ENCODE measurements around the gene ASXL1. TPM values are rescaled to one million over a fixed set of nuclear protein-coding genes. Genes with fewer than 3 reads are reported as not detected.
A peak's percentile ranks its signal among the peaks of the same experiment; 100 is the strongest.

ASXL1 gene
- total RNA-seq, 1 donor = 68.8 TPM

GRCh38 chr20:32327087-32327681 is 30.9 kb upstream of the ASXL1 start:
- peak; percentile 68 for DNase-seq (ENCODE audit: insufficient read length, low spot score, missing footprints)
- Histone ChIP-seq H3K9me3 (ENCODE audit: low read depth, low read length) (no peaks in the 10 kb centered on the region), H3K79me2 (ENCODE audit: insufficient read depth, low read length) (no peaks in the 10 kb centered on the region), H3K4me1 (ENCODE audit: insufficient read depth, low read length) (peaks cover 28% of the 10 kb centered on the region), H3K4me2 (ENCODE audit: insufficient read depth, low read length) (peak overlapping the region; percentile 6), H2AFZ (ENCODE audit: low read length) (no peak overlapping the region), H3K4me3 (ENCODE audit: insufficient read depth, low read length) (no peak overlapping the region), H3K27me3 (ENCODE audit: insufficient read depth, low read length) (no peaks in the 10 kb centered on the region), H4K20me1 (ENCODE audit: insufficient read depth, low read length) (peaks cover 4% of the 10 kb centered on the region), H3K36me3 (ENCODE audit: insufficient read depth, low read length) (peaks cover 22% of the 10 kb centered on the region), H3K27ac (ENCODE audit: low read depth, low read length) (peak overlapping the region; percentile 72)
- TF ChIP-seq CTCF (IDR thresholded peaks at IDR 0.05; ENCODE audit: extremely low read depth, low read depth, low read length) = no peak

DNA sequence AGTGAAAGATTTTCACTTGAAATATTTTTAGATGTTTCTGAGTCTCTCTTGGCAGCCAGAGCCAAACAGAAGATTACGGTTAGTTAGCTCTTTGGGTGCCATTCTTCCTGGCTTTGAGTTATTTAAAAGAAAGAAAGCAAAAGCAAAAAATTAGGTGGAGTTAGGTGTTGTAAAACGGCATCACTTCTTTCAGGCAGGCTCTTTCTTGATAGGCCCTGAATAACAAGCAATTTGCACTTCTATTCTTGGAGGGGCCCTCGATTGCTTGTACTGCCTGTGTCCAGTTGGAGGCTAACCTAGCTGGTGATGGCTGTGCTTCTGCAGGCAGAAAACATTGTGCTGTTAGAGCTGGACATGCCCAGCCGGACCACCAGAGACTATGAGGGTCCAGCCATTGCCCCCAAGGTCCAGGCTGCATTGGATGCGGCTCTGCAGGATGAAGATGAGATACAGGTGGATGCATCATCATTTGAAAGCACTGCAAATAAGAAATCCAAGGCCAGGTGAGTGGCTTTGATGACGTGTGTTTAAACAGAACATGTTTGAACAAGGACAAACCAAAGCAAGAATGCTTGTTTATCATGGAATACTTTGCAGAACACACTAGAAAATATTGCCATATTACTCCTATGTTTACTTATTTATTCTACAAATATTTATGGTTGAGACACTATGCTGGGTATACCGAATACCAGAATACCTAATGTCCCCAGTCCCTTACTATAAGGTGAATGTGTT is 28.1 kb upstream of the ASXL1 start:
- no peak for DNase-seq (ENCODE audit: insufficient read length, low spot score, missing footprints)
- Histone ChIP-seq H3K9me3 (ENCODE audit: low read depth, low read length) (no peaks in the 10 kb centered on the region), H3K4me3 (ENCODE audit: insufficient read depth, low read length) (no peak overlapping the region), H2AFZ (ENCODE audit: low read length) (no peak overlapping the region), H4K20me1 (ENCODE audit: insufficient read depth, low read length) (peaks cover 8% of the 10 kb centered on the region), H3K4me2 (ENCODE audit: insufficient read depth, low read length) (no peak overlapping the region), H3K4me1 (ENCODE audit: insufficient read depth, low read length) (peaks cover 37% of the 10 kb centered on the region), H3K27me3 (ENCODE audit: insufficient read depth, low read length) (no peaks in the 10 kb centered on the region), H3K79me2 (ENCODE audit: insufficient read depth, low read length) (no peaks in the 10 kb centered on the region), H3K36me3 (ENCODE audit: insufficient read depth, low read length) (peaks cover 30% of the 10 kb centered on the region), H3K27ac (ENCODE audit: low read depth, low read length) (no peak overlapping the region)
- no peak for TF ChIP-seq CTCF (IDR thresholded peaks at IDR 0.05; ENCODE audit: extremely low read depth, low read depth, low read length)

DNA sequence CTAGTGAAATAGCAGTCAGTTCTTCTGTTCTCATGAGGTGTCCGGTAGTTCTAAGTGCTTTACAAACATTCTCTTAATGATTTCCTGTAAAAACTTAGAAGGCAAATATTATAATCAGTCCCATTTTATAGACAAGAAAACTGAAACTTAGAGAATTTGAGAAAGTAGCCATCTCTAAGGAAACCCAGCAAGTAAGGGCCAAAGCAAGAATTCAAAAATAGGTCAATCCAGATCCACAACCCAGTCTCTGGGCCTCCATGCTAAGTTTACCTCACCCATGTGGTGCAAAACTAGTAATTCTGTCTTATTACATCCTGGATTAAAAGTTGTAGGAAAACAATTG is 27.6 kb upstream of the ASXL1 start:
- Histone ChIP-seq H3K4me3 (ENCODE audit: insufficient read depth, low read length) (no peak overlapping the region), H4K20me1 (ENCODE audit: insufficient read depth, low read length) (peaks cover 8% of the 10 kb centered on the region), H3K79me2 (ENCODE audit: insufficient read depth, low read length) (no peaks in the 10 kb centered on the region), H2AFZ (ENCODE audit: low read length) (no peak overlapping the region), H3K4me1 (ENCODE audit: insufficient read depth, low read length) (peaks cover 34% of the 10 kb centered on the region), H3K4me2 (ENCODE audit: insufficient read depth, low read length) (no peak overlapping the region), H3K27ac (ENCODE audit: low read depth, low read length) (no peak overlapping the region), H3K9me3 (ENCODE audit: low read depth, low read length) (no peaks in the 10 kb centered on the region), H3K27me3 (ENCODE audit: insufficient read depth, low read length) (no peaks in the 10 kb centered on the region), H3K36me3 (ENCODE audit: insufficient read depth, low read length) (peaks cover 30% of the 10 kb centered on the region)
- no peak for DNase-seq (ENCODE audit: insufficient read length, low spot score, missing footprints)
- no peak for TF ChIP-seq CTCF (IDR thresholded peaks at IDR 0.05; ENCODE audit: extremely low read depth, low read depth, low read length)

DNA sequence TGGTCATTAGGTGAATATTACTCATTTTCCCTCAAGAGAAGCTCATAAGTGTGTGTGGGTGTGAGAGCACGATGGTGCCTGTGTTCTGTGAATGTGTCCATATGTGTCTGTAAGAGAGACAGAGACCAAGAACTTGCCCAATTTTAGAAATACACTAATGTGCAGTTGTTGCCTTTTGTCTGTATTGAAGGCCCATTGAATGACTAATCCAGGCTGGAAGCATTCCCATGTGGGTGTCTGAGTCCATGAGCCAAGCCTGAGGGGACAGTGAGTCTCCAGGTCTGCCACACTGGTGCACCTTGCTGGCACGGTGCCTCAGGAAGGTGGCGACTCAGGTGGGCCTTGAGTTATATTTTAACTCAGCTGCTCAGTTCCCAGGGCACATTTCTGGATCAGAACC is 25.5 kb upstream of the ASXL1 start:
- peaks cover 19% of the 10 kb centered on the region for H3K4me1 ChIP-seq (ENCODE audit: insufficient read depth, low read length)
- H3K79me2 ChIP-seq (ENCODE audit: insufficient read depth, low read length) = no peaks in the 10 kb centered on the region
- H3K4me2 ChIP-seq (ENCODE audit: insufficient read depth, low read length) = no peak overlapping the region
- peak overlapping the region; percentile 45 for H3K27ac ChIP-seq (ENCODE audit: low read depth, low read length)
- no peak overlapping the region for H2AFZ ChIP-seq (ENCODE audit: low read length)
- peaks cover 30% of the 10 kb centered on the region for H3K36me3 ChIP-seq (ENCODE audit: insufficient read depth, low read length)
- DNase-seq (ENCODE audit: insufficient read length, low spot score, missing footprints) = no peak
- H3K9me3 ChIP-seq (ENCODE audit: low read depth, low read length) = no peaks in the 10 kb centered on the region
- H4K20me1 ChIP-seq (ENCODE audit: insufficient read depth, low read length) = peaks cover 4% of the 10 kb centered on the region
- no peaks in the 10 kb centered on the region for H3K27me3 ChIP-seq (ENCODE audit: insufficient read depth, low read length)
- no peak overlapping the region for H3K4me3 ChIP-seq (ENCODE audit: insufficient read depth, low read length)
- no peak for TF ChIP-seq CTCF (IDR thresholded peaks at IDR 0.05; ENCODE audit: extremely low read depth, low read depth, low read length)

Measured in osteoblast (primary cell).